ENCODE measurements around the gene LIPA. TPM values are rescaled to one million over a fixed set of nuclear protein-coding genes. Genes with fewer than 3 reads are reported as not detected.

Gene LIPA
- total RNA-seq, 1 experiment from 2014 or later: 45.2 TPM

DNA sequence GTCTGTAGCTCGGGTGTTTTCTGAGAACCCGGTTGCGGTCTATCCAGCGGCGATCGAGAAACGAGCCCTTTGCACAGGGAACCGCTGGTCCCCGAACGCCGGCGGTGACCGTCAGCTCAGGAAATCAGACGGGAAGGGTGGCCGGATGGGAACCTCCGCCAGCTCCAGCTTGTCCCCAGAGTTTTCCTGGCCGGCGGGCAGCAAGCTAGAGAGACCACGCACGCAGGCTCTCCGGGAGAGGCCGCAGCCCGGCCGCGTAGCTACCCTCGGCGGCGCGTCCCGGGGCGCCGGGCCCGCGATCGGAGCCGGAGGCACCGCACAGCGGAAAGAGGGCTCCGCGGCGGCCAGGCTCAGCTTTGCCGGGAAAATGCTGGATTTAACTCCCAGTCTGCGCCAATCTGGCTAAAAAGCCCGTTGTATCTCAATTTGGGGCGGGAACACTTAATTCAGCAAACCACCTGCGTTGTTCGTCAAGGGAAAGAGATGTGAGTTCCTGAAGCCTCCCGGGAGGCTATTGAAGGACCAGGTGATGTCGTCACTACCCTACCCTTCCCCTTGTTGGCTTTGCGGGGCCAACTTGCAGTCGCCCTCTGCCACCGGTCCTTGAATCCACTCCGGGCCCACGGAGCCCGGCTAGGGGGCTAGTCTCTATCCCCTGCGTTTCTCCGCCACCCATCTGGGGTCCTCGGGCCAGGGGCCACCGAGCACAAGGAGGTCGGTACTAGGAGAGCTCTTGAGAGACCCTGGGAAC is 43.6 kb downstream of the LIPA start:
- Histone ChIP-seq H3K27ac (no peak overlapping the region), H3K9me3 (ENCODE audit: insufficient read depth, low read depth) (no peaks in the 10 kb centered on the region), H3K36me3 (ENCODE audit: low read depth) (no peaks in the 10 kb centered on the region), H2AFZ (0 out of 2 replicates have a peak overlapping the region, but pooled peaks have one; percentile 11), H3K27me3 (ENCODE audit: insufficient read depth, low read depth) (no peaks in the 10 kb centered on the region), H3K79me2 (ENCODE audit: low read depth) (no peaks in the 10 kb centered on the region), H3K4me1 (replicated peaks; ENCODE audit: insufficient read depth) (no peaks in the 10 kb centered on the region), H3K9me2 (ENCODE audit: insufficient read depth) (no peaks in the 10 kb centered on the region), H3K4me2 (peak overlapping the region; percentile 16; the same call in 1 of the 2 replicates), H3K4me3 (no peak overlapping the region; the same call in 1 of the 2 replicates), H4K20me1 (ENCODE audit: insufficient read depth) (no peaks in the 10 kb centered on the region), H3F3A (ENCODE audit: insufficient read depth, low read depth) (no peaks in the 10 kb centered on the region)
- ChIA-PET POLR2A (ENCODE audit: unreplicated experiment) (no interaction called here), CTCF (no interaction called here)
- no TSS peak for BruUV-seq (replicated peaks)
- peak in 1 of 2 experiments; percentile 17 for DNase-seq
- intact Hi-C loops (cut with micrococcal nuclease; ENCODE audit: unreplicated experiment): no loop called here
- TF ChIP-seq CTCF (conservative IDR thresholded peaks at IDR 0.05): no peak

GRCh38 chr10:89207181-89207800 is 44.3 kb downstream of the LIPA start, which contains the start of gene CH25H:
CH25H (minus strand) TSS chr10:89207317; CDS start chr10:89207292, 25 bp downstream.
- intact Hi-C loops (cut with micrococcal nuclease; ENCODE audit: unreplicated experiment): no loop called here
- Histone ChIP-seq H3K79me2 (ENCODE audit: low read depth) (no peaks in the 10 kb centered on the region), H3K36me3 (ENCODE audit: low read depth) (no peaks in the 10 kb centered on the region), H3K27ac (no peak within 1 kb of the TSS), H3K4me2 (peak within 1 kb of the TSS; percentile 16; the same call in 1 of the 2 replicates), H4K20me1 (ENCODE audit: insufficient read depth) (no peaks in the 10 kb centered on the region), H3K27me3 (ENCODE audit: insufficient read depth, low read depth) (no peaks in the 10 kb centered on the region), H2AFZ (0 out of 2 replicates have a peak within 1 kb of the TSS, but pooled peaks have one; percentile 11), H3K4me1 (replicated peaks; ENCODE audit: insufficient read depth) (no peaks in the 10 kb centered on the region), H3K9me3 (ENCODE audit: insufficient read depth, low read depth) (peaks cover 3% of the 10 kb centered on the region; the same call in 1 of the 2 replicates), H3K9me2 (ENCODE audit: insufficient read depth) (no peaks in the 10 kb centered on the region), H3F3A (ENCODE audit: insufficient read depth, low read depth) (no peaks in the 10 kb centered on the region), H3K4me3 (no peak within 1 kb of the TSS; the same call in 1 of the 2 replicates)
- peak in 1 of 2 experiments; percentile 15 for DNase-seq
- ChIA-PET CTCF (interaction anchor here (0.7 kb wide), 1 partner anchor 364 kb away, joined by 3 read pairs; no protein-coding TSS in a partner anchor), POLR2A (ENCODE audit: unreplicated experiment) (interaction anchor here (0.6 kb wide), 1 partner anchor 331 kb away, joined by 4 read pairs; no protein-coding TSS in a partner anchor)
- BruUV-seq (replicated peaks): no TSS peak
- TF ChIP-seq CTCF (conservative IDR thresholded peaks at IDR 0.05) (no peak), EZH2 (IDR thresholded peaks at IDR 0.05; ENCODE audit: low read depth) (no peak)

DNA sequence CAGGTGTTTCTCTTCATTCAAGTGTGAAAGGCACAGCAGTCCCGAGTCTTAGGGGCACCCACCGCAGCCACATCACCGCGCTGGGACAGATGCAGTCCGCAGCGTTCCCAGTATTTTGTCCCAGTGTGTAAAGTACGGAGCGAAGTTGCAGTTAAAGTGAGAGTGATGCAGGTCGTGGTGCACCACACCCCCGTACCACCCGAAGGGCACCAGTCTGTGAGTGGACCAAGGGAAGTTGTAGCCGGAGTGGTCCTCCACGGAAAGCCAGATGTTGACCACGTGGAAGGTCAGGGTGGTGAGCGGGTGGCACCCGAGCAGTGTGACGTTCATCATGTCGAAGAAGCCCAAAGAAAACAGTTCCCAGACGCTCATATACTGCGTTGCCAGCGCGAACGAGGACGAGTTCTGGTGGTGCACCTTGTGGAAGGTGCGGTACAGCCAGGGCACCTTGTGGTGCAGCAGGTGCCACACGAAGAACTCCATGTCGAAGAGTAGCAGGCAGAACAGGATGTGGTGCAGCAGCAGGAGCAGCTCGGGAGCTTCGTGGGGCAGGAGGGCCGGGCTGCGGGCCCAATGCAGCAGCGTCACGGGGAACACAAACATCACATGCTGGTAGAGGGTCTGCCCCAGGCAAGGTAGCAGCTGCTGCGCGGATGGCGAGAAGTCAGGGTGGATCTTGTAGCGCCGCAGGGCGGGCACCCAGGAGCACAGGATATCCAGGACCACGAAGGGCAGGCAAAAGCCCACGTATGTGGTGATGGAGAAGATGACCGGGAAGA is 45.0 kb downstream of the LIPA start:
- CTCF ChIA-PET: interaction anchor here (0.7 kb wide), 1 partner anchor 364 kb away, joined by 3 read pairs; no protein-coding TSS in a partner anchor
- Histone ChIP-seq H3K4me2 (no peak overlapping the region), H3K36me3 (ENCODE audit: low read depth) (no peaks in the 10 kb centered on the region), H3K27me3 (ENCODE audit: insufficient read depth, low read depth) (no peaks in the 10 kb centered on the region), H3F3A (ENCODE audit: insufficient read depth, low read depth) (no peaks in the 10 kb centered on the region), H3K9me3 (ENCODE audit: insufficient read depth, low read depth) (peaks cover 3% of the 10 kb centered on the region; the same call in 1 of the 2 replicates), H3K9me2 (ENCODE audit: insufficient read depth) (no peaks in the 10 kb centered on the region), H3K27ac (no peak overlapping the region), H2AFZ (no peak overlapping the region), H3K4me3 (no peak overlapping the region), H4K20me1 (ENCODE audit: insufficient read depth) (no peaks in the 10 kb centered on the region), H3K79me2 (ENCODE audit: low read depth) (no peaks in the 10 kb centered on the region), H3K4me1 (replicated peaks; ENCODE audit: insufficient read depth) (no peaks in the 10 kb centered on the region)
- TF ChIP-seq EZH2 (IDR thresholded peaks at IDR 0.05; ENCODE audit: low read depth) (no peak), CTCF (conservative IDR thresholded peaks at IDR 0.05) (no peak)
- no peak for DNase-seq
- BruUV-seq (replicated peaks): no TSS peak
- intact Hi-C loops (cut with micrococcal nuclease; ENCODE audit: unreplicated experiment): no loop called here
- POLR2A ChIA-PET (ENCODE audit: unreplicated experiment): interaction anchor here (0.6 kb wide), 1 partner anchor 330 kb away, joined by 4 read pairs; no protein-coding TSS in a partner anchor
